SIG-M5 (cell line): ENCODE data around the gene STK38L.

Source experiments
- DNase-seq: peaks from one replicate; lab custom pipeline; 2025; lab: John Stamatoyannopoulos, UW

Gene STK38L

GRCh38 chr12:27319409-27319808 is 75.3 kb downstream of the STK38L start:
- no peak for DNase-seq

- DNase-seq, result no peak
Observed at GRCh38 chr12:27319848-27320247, 75.8 kb downstream of the STK38L start.

GRCh38 chr12:27324530-27324929 is 80.4 kb downstream of the STK38L start:
- DNase-seq, result no peak

- DNase-seq, result no peak
Observed at GRCh38 chr12:27330846-27331245, 86.8 kb downstream of the STK38L start.

GRCh38 chr12:27331291-27331926 is 87.3 kb downstream of the STK38L start:
- DNase-seq, result peak; percentile 4

GRCh38 chr12:27331927-27332324 is 87.8 kb downstream of the STK38L start:
- no peak for DNase-seq

GRCh38 chr12:27332407-27332713 is 88.3 kb downstream of the STK38L start:
- no peak for DNase-seq

GRCh38 chr12:27332714-27333402 is 88.8 kb downstream of the STK38L start, which contains the start of gene BMAL2:
BMAL2 (plus strand) TSS chr12:27332836; CDS start chr12:27333073, 237 bp downstream.
- DNase-seq, result no peak

GRCh38 chr12:27333403-27334009 is 89.4 kb downstream of the STK38L start:
- no peak for DNase-seq

- DNase-seq, result no peak
Observed at GRCh38 chr12:27334042-27334720, 90.1 kb downstream of the STK38L start.

- no peak for DNase-seq
Observed at GRCh38 chr12:27334721-27335082, 90.6 kb downstream of the STK38L start.

- no peak for DNase-seq
Observed at GRCh38 chr12:27335364-27336281, 91.5 kb downstream of the STK38L start.

- no peak for DNase-seq
Observed at GRCh38 chr12:27336282-27336653, 92.2 kb downstream of the STK38L start.

- no peak for DNase-seq
Observed at GRCh38 chr12:27337376-27337775, 93.3 kb downstream of the STK38L start.

- DNase-seq, result no peak
Observed at GRCh38 chr12:27338473-27338872, 94.4 kb downstream of the STK38L start.

GRCh38 chr12:27340971-27341370 is 96.9 kb downstream of the STK38L start:
- DNase-seq, result no peak

GRCh38 chr12:27342536-27342935 is 98.5 kb downstream of the STK38L start:
- DNase-seq, result no peak

GRCh38 chr12:27343255-27344000 is 99.3 kb downstream of the STK38L start:
- no peak for DNase-seq

GRCh38 chr12:27344246-27344645 is 100.2 kb downstream of the STK38L start:
- DNase-seq, result no peak

GRCh38 chr12:27344760-27345159 is 100.7 kb downstream of the STK38L start:
- DNase-seq, result no peak

- DNase-seq, result no peak
Observed at GRCh38 chr12:27345376-27345775, 101.3 kb downstream of the STK38L start.
